ENCODE results near the gene SRSF3.

Gene SRSF3

GRCh38 chr6:36604090-36605060 lies 10.2 kb downstream of the SRSF3 start:
- in situ Hi-C loops (cut with MboI; ENCODE audit: low sequenced_read_pairs): loop anchor here (25.0 kb wide), 2 partner anchors 408 to 608 kb away; partner anchors contain the start of gene FGD2

- in situ Hi-C loops (cut with MboI; ENCODE audit: low sequenced_read_pairs): loop anchor here (25.0 kb wide), 2 partner anchors 407 to 607 kb away; partner anchors contain the start of gene FGD2
Measured at GRCh38 chr6:36605143-36605542, 11.0 kb downstream of the SRSF3 start.

DNA sequence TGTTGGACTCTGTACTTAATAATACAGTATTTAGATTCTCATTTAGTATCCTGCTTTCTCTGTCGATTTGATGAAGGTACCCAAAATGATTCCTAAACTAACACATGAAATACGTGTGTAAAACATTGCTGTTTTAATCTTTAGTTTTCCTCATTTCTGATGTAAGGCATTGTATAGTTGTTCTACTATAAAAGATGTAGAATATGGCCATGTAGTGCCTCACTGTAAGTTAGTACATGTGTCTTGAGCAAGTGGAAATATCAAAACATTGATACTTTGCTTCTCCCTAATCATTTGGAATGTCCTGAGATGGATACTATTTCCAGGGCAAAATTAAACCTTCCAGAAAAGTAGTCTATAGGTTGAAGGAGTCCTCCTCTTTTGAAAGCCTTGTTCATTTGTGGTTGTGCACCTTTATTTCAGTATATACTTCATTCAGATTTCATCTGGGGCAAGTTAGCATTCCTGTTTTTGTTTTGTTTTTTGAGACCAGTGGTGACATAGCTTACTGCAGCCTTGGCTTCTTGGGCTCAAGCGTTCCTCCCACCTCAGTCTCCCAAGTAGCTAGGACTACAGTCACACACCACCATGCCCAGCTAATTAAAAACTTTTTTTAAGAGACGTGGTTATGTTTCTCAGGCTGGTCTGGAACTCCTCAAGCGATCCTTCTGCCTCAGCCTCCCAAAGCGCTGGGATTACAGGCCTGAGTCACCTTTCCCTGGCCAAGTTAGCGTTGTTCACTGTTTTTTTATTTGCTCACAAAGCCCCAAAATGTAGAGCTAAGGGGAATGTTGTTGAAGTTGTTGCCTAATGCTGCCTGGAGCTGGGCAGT lies 11.6 kb downstream of the SRSF3 start:
- in situ Hi-C loops (cut with MboI; ENCODE audit: low sequenced_read_pairs): loop anchor here (25.0 kb wide), 2 partner anchors 407 to 607 kb away; partner anchors contain the start of gene FGD2

DNA sequence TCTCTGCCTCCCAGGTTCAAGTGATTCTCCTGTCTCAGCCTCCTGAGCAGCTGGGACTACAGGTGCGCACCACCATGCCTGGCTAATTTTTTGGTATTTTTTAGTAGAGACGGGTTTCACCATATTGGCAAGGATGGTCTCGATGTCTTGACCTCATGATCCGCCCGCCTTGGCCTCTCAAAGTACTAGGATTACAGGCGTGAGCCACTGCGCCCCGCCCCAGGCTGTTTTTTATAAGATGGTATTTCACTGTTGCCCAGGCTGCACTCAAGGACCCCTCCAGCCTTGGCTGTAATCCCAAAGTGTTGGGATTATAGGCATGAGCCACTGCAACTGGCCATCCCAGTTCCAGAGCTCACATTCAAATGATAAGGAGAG lies 13.1 kb downstream of the SRSF3 start:
- in situ Hi-C loops (cut with MboI; ENCODE audit: low sequenced_read_pairs): loop anchor here (25.0 kb wide), 2 partner anchors 405 to 605 kb away; partner anchors contain the start of gene FGD2

GRCh38 chr6:36607683-36608386 lies 13.7 kb downstream of the SRSF3 start:
- in situ Hi-C loops (cut with MboI; ENCODE audit: low sequenced_read_pairs): loop anchor here (25.0 kb wide), 2 partner anchors 404 to 604 kb away; partner anchors contain the start of gene FGD2

- in situ Hi-C loops (cut with MboI; ENCODE audit: low sequenced_read_pairs): loop anchor here (25.0 kb wide), 2 partner anchors 403 to 603 kb away; partner anchors contain the start of gene FGD2
Measured at GRCh38 chr6:36608788-36609563, 14.8 kb downstream of the SRSF3 start.

DNA sequence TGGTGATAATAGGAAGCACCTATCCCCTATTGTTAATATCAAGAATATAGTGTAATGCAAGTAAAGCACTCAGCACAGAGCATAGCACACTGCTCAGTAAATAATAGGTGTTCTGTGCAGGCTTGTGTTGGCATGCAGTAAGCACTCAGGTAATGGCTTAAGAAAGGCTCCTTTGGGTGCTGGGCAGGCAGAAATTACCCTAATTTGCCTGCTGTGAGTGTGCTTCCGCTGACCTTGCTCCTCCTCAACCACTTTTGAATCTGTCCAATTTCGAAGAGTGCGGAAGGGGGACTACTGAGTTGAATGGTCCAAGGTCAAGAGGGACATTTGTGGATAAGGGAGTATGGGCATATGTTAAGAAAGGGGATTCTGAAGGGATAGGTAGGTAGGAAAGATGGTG lies 15.4 kb downstream of the SRSF3 start:
- in situ Hi-C loops (cut with MboI; ENCODE audit: low sequenced_read_pairs): loop anchor here (25.0 kb wide), 2 partner anchors 403 to 603 kb away; partner anchors contain the start of gene FGD2

DNA sequence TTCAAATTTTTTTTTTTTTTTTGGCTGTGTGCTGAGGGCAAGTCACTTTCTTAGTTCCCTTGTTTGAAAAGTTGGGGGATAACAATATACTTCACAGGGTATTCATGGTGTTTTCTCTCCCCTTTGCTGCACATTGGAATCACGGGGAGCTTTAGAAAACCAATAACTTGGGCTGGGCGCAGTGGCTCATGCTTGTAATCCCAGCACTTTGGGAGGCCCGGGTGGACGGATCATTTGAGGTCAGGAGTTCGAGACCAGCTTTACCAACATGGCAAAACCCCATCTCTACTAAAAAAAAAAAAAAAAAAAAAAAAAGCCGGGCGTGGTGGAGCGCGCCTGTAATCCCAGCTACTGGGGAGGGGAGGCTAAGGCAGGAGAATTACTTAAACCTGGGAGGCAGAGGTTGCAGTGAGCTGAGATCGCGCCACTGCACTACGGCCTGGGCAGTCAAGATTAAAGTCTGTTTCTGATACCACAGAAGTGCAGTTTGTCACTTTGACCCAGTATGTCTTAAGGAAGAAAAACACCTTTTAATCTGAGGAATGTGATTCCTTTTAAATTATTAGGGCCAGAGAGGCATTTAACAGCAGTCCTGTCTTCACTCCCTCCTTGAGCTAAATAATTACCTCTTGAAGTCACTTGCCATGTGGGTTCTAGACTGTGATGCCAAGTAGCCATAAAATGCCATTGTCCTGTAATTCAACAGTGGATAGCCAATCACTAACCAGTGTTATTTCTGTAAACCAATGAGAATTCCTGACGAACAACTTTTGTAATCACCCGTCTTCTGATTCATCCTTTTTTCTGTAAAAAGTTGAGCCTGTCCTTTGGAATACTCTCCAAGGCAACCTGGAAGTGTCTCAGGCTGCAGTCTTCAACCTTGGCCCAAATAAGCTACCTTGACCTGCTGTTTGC lies 16.1 kb downstream of the SRSF3 start:
- in situ Hi-C loops (cut with MboI; ENCODE audit: low sequenced_read_pairs): loop anchor here (10.0 to 25.0 kb wide), 3 partner anchors 145 to 602 kb away; partner anchors contain the start of gene FGD2

GRCh38 chr6:36610956-36611336 lies 16.8 kb downstream of the SRSF3 start:
- in situ Hi-C loops (cut with MboI; ENCODE audit: low sequenced_read_pairs): loop anchor here (10.0 to 25.0 kb wide), 3 partner anchors 144 to 601 kb away; partner anchors contain the start of gene FGD2

- in situ Hi-C loops (cut with MboI; ENCODE audit: low sequenced_read_pairs): loop anchor here (10.0 to 25.0 kb wide), 3 partner anchors 143 to 601 kb away; partner anchors contain the start of gene FGD2
Measured at GRCh38 chr6:36611679-36612078, 17.5 kb downstream of the SRSF3 start.

DNA sequence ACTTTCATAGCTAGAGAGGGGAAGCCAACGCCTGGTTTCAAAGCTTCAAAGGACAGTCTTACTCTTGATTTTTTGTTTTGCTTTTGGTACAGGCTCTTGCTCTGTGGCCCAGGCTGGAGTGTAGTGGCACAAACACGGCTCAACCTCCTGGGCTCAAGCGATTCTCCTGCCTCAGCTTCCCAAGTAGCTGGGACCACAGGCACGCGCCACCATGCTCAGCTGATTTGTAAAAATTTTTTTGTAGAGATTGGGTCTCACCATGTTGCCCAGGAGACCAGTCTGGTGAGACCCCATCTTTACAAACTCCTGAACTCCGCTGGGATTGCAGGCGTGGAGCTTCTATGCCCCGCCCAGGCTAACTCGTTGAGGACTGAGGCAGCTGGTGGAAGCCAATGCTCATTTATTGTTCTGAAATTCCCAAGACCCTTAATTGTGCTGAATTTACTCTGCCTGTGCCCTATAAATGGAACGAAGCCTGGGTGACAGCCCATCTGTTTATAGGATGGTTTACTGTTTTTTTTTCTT lies 18.0 kb downstream of the SRSF3 start:
- in situ Hi-C loops (cut with MboI; ENCODE audit: low sequenced_read_pairs): loop anchor here (10.0 to 25.0 kb wide), 3 partner anchors 143 to 600 kb away; partner anchors contain the start of gene FGD2

DNA sequence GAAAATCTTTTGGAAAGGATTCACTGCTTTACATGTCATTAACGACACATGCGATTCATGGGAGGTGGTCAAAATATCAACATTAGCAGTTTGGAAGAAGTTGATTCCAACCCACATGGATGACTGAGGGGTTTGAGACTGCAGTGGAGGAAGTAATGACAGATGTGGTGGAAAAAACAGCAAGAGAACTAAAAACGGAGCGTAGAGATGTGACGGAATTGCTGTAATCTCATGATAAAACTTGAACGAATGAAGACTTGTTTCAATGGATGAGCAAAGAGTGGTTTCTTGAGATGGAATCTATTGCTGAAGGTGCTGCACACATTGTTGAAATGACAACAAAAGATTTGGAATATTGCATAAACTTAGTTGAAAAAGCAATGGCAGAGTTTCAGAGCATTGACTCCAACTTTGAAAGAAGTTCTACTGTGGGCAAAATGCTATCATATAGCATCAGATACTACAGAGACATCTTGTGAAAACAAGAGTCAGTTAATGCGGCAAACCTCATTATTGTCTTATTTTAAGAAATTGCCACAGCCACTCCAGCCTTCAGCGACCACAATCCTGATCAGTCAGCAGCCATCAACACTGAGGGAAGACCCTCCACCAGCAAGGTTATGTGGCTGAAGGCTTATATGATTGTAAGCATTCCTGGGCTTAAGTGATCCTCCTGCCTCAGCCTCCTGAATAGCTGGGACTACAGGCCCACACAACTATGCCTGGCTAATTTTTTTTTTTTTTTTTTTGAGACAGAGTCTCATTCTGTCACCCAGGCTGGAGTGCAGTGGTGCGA lies 19.2 kb downstream of the SRSF3 start:
- in situ Hi-C loops (cut with MboI; ENCODE audit: low sequenced_read_pairs): loop anchor here (10.0 to 25.0 kb wide), 3 partner anchors 141 to 599 kb away; partner anchors contain the start of gene FGD2

- in situ Hi-C loops (cut with MboI; ENCODE audit: low sequenced_read_pairs): loop anchor here (10.0 to 25.0 kb wide), 3 partner anchors 140 to 597 kb away; partner anchors contain the start of gene FGD2
Measured at GRCh38 chr6:36615018-36615761, 21.0 kb downstream of the SRSF3 start.

DNA sequence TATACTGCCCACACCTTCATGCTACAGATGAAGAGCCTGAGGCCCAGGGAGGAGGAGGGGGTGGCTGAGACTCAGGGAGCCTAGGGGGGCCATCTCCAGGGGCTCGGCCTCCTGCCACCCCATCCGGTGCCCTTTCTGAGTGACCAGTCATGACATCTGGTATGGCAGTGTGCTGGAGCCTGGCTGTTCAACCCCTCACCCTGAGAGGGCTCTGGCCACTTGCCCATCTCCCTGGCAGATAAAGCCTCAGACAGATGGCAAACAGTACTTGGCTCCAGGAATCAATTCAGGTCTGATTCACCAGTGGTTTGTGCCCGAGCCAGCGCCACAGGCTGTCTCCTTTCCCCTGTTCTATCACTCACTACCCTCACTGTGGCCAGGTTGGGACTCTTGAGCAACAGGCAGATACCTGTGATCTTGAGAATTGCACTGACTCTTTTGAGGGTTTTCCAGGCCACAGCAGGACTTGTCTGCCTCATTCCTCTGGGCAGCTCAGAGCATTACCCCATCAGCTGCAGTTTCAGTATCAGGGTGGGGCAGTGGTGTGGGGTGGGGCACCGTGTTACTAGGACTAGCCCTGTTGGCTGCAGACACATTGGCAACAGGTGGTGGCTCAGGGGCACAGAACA lies 22.8 kb downstream of the SRSF3 start:
- in situ Hi-C loops (cut with MboI; ENCODE audit: low sequenced_read_pairs): loop anchor here (10.0 to 25.0 kb wide), 3 partner anchors 138 to 595 kb away; partner anchors contain the start of gene FGD2

All from HL-60/S4 (cell line).